IPS-NIHi11 (cell line): ENCODE results near the gene DMRTB1.

Experiments used
- DNase-seq: peaks from one replicate; pipeline ENCODE4 v3.0.0; 2012; ENCODE audit warnings: mixed read lengths, low spot score

The DMRTB1 gene

GRCh38 chr1:53486395-53487026 lies 27.3 kb downstream of the DMRTB1 start:
- no peak for DNase-seq

GRCh38 chr1:53490351-53490750 lies 31.2 kb downstream of the DMRTB1 start:
- no peak for DNase-seq

GRCh38 chr1:53495633-53496345 lies 36.6 kb downstream of the DMRTB1 start:
- DNase-seq: no peak

GRCh38 chr1:53498555-53499131 lies 39.4 kb downstream of the DMRTB1 start:
- DNase-seq: no peak

- no peak for DNase-seq
Measured at GRCh38 chr1:53499257-53500203, 40.3 kb downstream of the DMRTB1 start.

GRCh38 chr1:53500204-53501064 lies 41.2 kb downstream of the DMRTB1 start:
- DNase-seq: no peak

- DNase-seq: no peak
Measured at GRCh38 chr1:53501065-53502005, 42.1 kb downstream of the DMRTB1 start.

GRCh38 chr1:53502641-53503432 lies 43.6 kb downstream of the DMRTB1 start:
- DNase-seq: no peak

GRCh38 chr1:53503433-53504217 lies 44.4 kb downstream of the DMRTB1 start:
- no peak for DNase-seq

- DNase-seq: no peak
Measured at GRCh38 chr1:53504901-53505300, 45.7 kb downstream of the DMRTB1 start.

- no peak for DNase-seq
Measured at GRCh38 chr1:53505401-53505800, 46.2 kb downstream of the DMRTB1 start.

GRCh38 chr1:53505891-53506290 lies 46.7 kb downstream of the DMRTB1 start:
- DNase-seq: no peak

GRCh38 chr1:53506355-53507050 lies 47.3 kb downstream of the DMRTB1 start:
- no peak for DNase-seq

- DNase-seq: no peak
Measured at GRCh38 chr1:53507116-53507820, 48.1 kb downstream of the DMRTB1 start.

- DNase-seq: no peak
Measured at GRCh38 chr1:53508056-53508990, 49.1 kb downstream of the DMRTB1 start.
